ENCODE measurements around the gene ANKRD49. TPM values are rescaled to one million over a fixed set of nuclear protein-coding genes. Genes with fewer than 3 reads are reported as not detected.

The ANKRD49 gene
- total and polyA plus RNA-seq, 2 of the 8 experiments (the other 6 are each of a cell fraction or from before 2014, with no cell fraction given) = 7.4 to 12.2 TPM

GRCh38 chr11:94486068-94486467 is 7.7 kb upstream of the ANKRD49 start:
- no peak overlapping the region for H3K56ac ChIP-seq (replicated peaks; ENCODE audit: insufficient read length, low read depth, low read length)
- no peak overlapping the region for H2BK15ac ChIP-seq (ENCODE audit: low read length)
- H3K4me2 ChIP-seq (ENCODE audit: insufficient read depth in 1 of 2, low read depth in 2 of 2, low read length in 2 of 2) = no peak overlapping the region
- H3K79me2 ChIP-seq (ENCODE audit: control insufficient read depth in 1 of 2, insufficient read depth in 2 of 2, low read length in 2 of 2) = 0 out of 4 replicates have a peak, but pooled peaks cover 0 to 2% of the 10 kb centered on the region in 2 experiments
- H4K8ac ChIP-seq (ENCODE audit: extremely low read depth, insufficient read depth, low read length) = no peak overlapping the region
- no peak overlapping the region for H3K14ac ChIP-seq (ENCODE audit: insufficient read length)
- no peak overlapping the region for H2BK120ac ChIP-seq (replicated peaks; ENCODE audit: low read depth, low read length)
- ChIA-PET POLR2A (ENCODE audit: partially characterized antibody) (interaction anchor here (0.7 kb wide), 1 partner anchor 80 kb away, joined by 3 read pairs; no protein-coding TSS in a partner anchor), CTCF (ENCODE audit: partially characterized antibody) (interaction anchor here (1.5 kb wide), 1 partner anchor 19 kb away, joined by 4 read pairs; no protein-coding TSS in a partner anchor)
- H2BK20ac ChIP-seq (ENCODE audit: low read length) = no peak overlapping the region
- H2BK12ac ChIP-seq (ENCODE audit: low read depth, low read length) = no peak overlapping the region
- H2AK5ac ChIP-seq (ENCODE audit: low read depth, low read length) = no peak overlapping the region
- no peak for DNase-seq (ENCODE audit: low read depth in 1 of 2, low spot score in 2 of 2)
- H4K5ac ChIP-seq (ENCODE audit: insufficient read length, low read depth, low read length) = no peak overlapping the region
- H3K79me1 ChIP-seq (ENCODE audit: low read depth, low read length) = no peaks in the 10 kb centered on the region; the same call in 1 of the 2 replicates
- peaks cover 0 to 1% (median 0%) of the 10 kb centered on the region in 4 experiments; a peak in 1 of 7 replicates for H3K27me3 ChIP-seq (replicated peaks in 1 of 4; ENCODE audit: control insufficient read depth in 3 of 4, extremely low read depth in 1 of 4, insufficient read depth in 3 of 4, low read length in 3 of 4)
- H3K18ac ChIP-seq (ENCODE audit: extremely low read depth, low read length) = no peak overlapping the region
- no peak overlapping the region for H2BK5ac ChIP-seq (ENCODE audit: low read depth, low read length)
- H3K36me3 ChIP-seq (ENCODE audit: control insufficient read depth in 2 of 4, insufficient read depth in 4 of 4, low read length in 3 of 4) = peaks cover 8 to 66% (median 35%) of the 10 kb centered on the region in 4 experiments; a peak in 7 of 8 replicates
- no peak overlapping the region for H3K27ac ChIP-seq (ENCODE audit: low read depth, low read length)
- no peaks in the 10 kb centered on the region for H4K20me1 ChIP-seq (replicated peaks in 1 of 2; ENCODE audit: control insufficient read depth in 1 of 2, insufficient read depth in 2 of 2, low read length in 2 of 2)
- no peak overlapping the region for H3K9ac ChIP-seq (replicated peaks in 1 of 4; ENCODE audit: extremely low read depth in 1 of 4, low read depth in 3 of 4, low read length in 3 of 4)
- no peaks in the 10 kb centered on the region for H3K23me2 ChIP-seq (ENCODE audit: low read depth, low read length)
- WGBS, 2 experiments (ENCODE audit: extremely low coverage in 1 of 2, insufficient coverage in 1 of 2, insufficient read length in 1 of 2, insufficient replicate concordance in 2 of 2, low coverage in 1 of 2, low lambda C conversion rate in 2 of 2, missing lambda C conversion rate in 1 of 2) = 82% methylated on average over 1 of the region's 1 CpG; no CpG with 5 or more reads in 1 of the 2 experiments
- no peaks in the 10 kb centered on the region for H3K9me3 ChIP-seq (ENCODE audit: insufficient read depth in 2 of 2, low read depth in 1 of 2, low read length in 1 of 2)
- H3K4me3 ChIP-seq (ENCODE audit: extremely low read depth in 1 of 4, insufficient read depth in 2 of 4, low read depth in 3 of 4, low read length in 4 of 4) = no peak overlapping the region
- no peak overlapping the region for H3K23ac ChIP-seq (ENCODE audit: insufficient read length)
- no peak for FAIRE-seq
- TF ChIP-seq MAFK (IDR thresholded peaks at IDR 0.05; ENCODE audit: low read depth, low read length) (peak; percentile 36; the same call in 1 of the 2 replicates), EP300 (IDR thresholded peaks at IDR 0.05; ENCODE audit: borderline replicate concordance in 1 of 2, low read depth in 2 of 2, low read length in 2 of 2) (no peak)
- no peak overlapping the region for H4K91ac ChIP-seq (replicated peaks; ENCODE audit: insufficient read length, low read length)
- no peak overlapping the region for H3K4ac ChIP-seq (replicated peaks; ENCODE audit: insufficient read length, low read depth, low read length)
- no peak overlapping the region for H2AFZ ChIP-seq (ENCODE audit: low read length)
- H3K4me1 ChIP-seq (replicated peaks in 1 of 4; ENCODE audit: control insufficient read depth in 3 of 4, insufficient read depth in 4 of 4, low read length in 3 of 4) = no peaks in the 10 kb centered on the region

Data from H1 (cell line).